Astrocyte (in vitro differentiated cells and primary cell): ENCODE data around the gene BICD1.

Experiments
- CTCF ChIP-seq: IDR thresholded peaks from 2 replicates; pipeline ENCODE4 v1.5.1; 2011; ENCODE audit warnings: low read depth, mild to moderate bottlenecking, inconsistent platforms, low read length, moderate library complexity; ENCODE audit not compliant: insufficient read depth
- EZH2 ChIP-seq: IDR thresholded peaks from 2 replicates; pipeline ENCODE4 v1.6.1; 2012; ENCODE audit warnings: mild to moderate bottlenecking, low read length, inconsistent platforms; ENCODE audit not compliant: insufficient read depth

DNA sequence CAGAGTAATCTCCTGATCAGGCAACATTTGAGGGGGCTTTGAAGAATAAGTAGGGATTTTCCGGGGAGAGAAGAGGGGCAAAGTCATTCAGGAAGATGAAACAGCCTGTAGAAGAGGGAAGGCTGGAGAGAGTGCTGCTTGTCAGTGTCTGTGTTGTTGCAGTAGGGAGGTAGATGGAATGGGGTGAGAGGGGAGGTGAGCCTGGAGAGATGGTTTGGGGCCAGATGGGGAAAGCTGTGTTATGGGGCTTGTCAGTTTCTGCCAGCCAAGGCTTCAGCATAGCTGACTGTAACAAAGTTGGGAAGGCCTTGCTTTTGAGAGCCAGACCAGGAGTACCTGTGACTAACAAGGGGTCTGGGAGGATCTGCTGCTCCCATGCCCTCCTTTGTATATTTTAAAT lies 18.0 kb downstream of the BICD1 start:
- TF ChIP-seq EZH2 (no peak), CTCF (no peak)
